Prostate gland (tissue), 2 donors: ENCODE results near the gene NOLC1. TPM values are rescaled to one million over a fixed set of nuclear protein-coding genes. Genes with fewer than 3 reads are reported as not detected.

Experiments used
- DNase-seq: peaks from one replicate; pipeline ENCODE4 v3.0.0-alpha.2; 2019; ENCODE audit warnings: low spot score
- H3K27ac ChIP-seq, 2 donors: fragments of 200-600 bp; sonication (generic); 2 replicates each; pipeline ENCODE4 v1.5.1; 2017 to 2019
- H3K27me3 ChIP-seq: fragments of 200-600 bp; sonication (generic); replicated peaks from 2 replicates; pipeline ENCODE4 v1.5.1; 2019; ENCODE audit not compliant: insufficient read depth
- H3K36me3 ChIP-seq, 2 donors: fragments of 200-600 bp; sonication (generic); 1 replicate in 1 of 2; 2 replicates in 1 of 2; pipeline versions ENCODE4 v1.5.1 to v1.8.1; 2017 to 2019
- H3K4me1 ChIP-seq: fragments of 200-600 bp; sonication (generic); replicated peaks from 2 replicates; pipeline ENCODE4 v1.5.1; 2019
- H3K4me3 ChIP-seq, 2 donors: fragments of 200-600 bp; sonication (generic); 2 replicates each; pipeline ENCODE4 v1.5.1; 2017 to 2019
- H3K9me3 ChIP-seq: fragments of 200-600 bp; sonication (generic); 2 replicates; pipeline ENCODE4 v1.5.1; 2017
- POLR2A ChIP-seq: fragments of 450-650 bp; IDR thresholded peaks from one replicate; pipeline ENCODE4 v1.6.1; 2016; ENCODE audit warnings: antibody characterized with exemption, mild to moderate bottlenecking
- POLR2AphosphoS5 ChIP-seq: sonication (generic); formaldehyde crosslinking; IDR thresholded peaks from one replicate; pipeline ENCODE4 v1.6.1; 2017; ENCODE audit warnings: antibody characterized with exemption
- WGBS: methylation state at CpG from one replicate; pipeline ENCODE4 v1.1.5; 2018; 5-methylcytosine and 5-hydroxymethylcytosine counted together
- intact Hi-C: fragments of 100-400 bp; cut with DNase I; formaldehyde crosslinking; loops from one replicate; pipeline ENCODE4 v1.14.2; 2022
- total RNA-seq, 2 donors: library from RNA; depleted of rRNA; stranded (reverse); fragments of >200 nt; gene quantifications; one replicate each; pipeline ENCODE4 v1.1.0, GENCODE V29; 2016
- TF ChIP-seq, protein P1 (sequence below), 4 experiments: fragments of 200-600 bp in 2 of 4; fragments of 450-650 bp in 2 of 4; sonication (generic) in 2 of 4; IDR thresholded peaks; 1 replicate in 3 of 4; 2 replicates in 1 of 4; pipeline ENCODE4 v1.5.1; 2016 to 2019; ENCODE audit warnings: antibody characterized with exemption in 4 of 4, mild to moderate bottlenecking in 2 of 4, moderate library complexity in 2 of 4

The NOLC1 gene
- total RNA-seq, 2 donors from 2014 or later: 50.3 to 67.9 TPM

DNA sequence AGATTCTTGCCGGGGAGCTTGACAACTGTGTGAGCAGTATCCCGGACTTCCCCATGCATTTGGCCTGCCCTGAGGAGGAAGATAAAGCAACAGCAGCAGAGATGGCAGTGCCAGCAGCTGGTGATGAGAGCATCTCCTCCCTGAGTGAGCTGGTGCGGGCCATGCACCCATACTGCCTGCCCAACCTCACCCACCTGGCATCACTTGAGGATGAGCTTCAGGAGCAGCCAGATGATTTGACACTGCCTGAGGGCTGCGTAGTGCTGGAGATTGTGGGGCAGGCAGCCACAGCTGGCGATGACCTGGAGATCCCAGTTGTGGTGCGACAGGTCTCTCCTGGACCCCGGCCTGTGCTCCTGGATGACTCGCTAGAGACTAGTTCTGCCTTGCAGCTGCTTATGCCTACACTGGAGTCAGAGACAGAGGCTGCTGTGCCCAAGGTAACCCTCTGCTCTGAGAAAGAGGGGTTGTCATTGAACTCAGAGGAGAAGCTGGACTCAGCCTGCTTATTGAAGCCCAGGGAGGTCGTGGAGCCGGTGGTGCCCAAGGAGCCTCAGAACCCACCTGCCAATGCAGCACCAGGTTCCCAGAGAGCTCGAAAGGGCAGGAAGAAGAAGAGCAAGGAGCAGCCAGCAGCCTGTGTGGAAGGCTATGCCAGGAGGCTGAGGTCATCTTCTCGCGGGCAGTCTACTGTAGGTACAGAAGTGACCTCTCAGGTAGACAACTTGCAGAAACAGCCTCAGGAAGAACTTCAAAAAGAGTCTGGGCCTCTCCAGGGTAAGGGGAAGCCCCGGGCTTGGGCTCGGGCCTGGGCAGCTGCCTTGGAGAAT, 12.7 kb upstream of the NOLC1 start:
- DNase-seq: no peak
- no peaks in the 10 kb centered on the region for H3K4me1 ChIP-seq
- H3K27me3 ChIP-seq: no peaks in the 10 kb centered on the region
- H3K9me3 ChIP-seq: no peaks in the 10 kb centered on the region
- WGBS: 97% methylated on average over 14 of the region's 15 CpGs
- H3K36me3 ChIP-seq: peaks cover 0 to 17% of the 10 kb centered on the region in 2 donors
- no peak for TF ChIP-seq POLR2A
- TF ChIP-seq, protein P1, sequence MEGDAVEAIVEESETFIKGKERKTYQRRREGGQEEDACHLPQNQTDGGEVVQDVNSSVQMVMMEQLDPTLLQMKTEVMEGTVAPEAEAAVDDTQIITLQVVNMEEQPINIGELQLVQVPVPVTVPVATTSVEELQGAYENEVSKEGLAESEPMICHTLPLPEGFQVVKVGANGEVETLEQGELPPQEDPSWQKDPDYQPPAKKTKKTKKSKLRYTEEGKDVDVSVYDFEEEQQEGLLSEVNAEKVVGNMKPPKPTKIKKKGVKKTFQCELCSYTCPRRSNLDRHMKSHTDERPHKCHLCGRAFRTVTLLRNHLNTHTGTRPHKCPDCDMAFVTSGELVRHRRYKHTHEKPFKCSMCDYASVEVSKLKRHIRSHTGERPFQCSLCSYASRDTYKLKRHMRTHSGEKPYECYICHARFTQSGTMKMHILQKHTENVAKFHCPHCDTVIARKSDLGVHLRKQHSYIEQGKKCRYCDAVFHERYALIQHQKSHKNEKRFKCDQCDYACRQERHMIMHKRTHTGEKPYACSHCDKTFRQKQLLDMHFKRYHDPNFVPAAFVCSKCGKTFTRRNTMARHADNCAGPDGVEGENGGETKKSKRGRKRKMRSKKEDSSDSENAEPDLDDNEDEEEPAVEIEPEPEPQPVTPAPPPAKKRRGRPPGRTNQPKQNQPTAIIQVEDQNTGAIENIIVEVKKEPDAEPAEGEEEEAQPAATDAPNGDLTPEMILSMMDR (IDR thresholded peaks at IDR 0.05): no peak
- H3K27ac ChIP-seq: no peak overlapping the region
- no peak overlapping the region for H3K4me3 ChIP-seq
- intact Hi-C loops: no loop called here

DNA sequence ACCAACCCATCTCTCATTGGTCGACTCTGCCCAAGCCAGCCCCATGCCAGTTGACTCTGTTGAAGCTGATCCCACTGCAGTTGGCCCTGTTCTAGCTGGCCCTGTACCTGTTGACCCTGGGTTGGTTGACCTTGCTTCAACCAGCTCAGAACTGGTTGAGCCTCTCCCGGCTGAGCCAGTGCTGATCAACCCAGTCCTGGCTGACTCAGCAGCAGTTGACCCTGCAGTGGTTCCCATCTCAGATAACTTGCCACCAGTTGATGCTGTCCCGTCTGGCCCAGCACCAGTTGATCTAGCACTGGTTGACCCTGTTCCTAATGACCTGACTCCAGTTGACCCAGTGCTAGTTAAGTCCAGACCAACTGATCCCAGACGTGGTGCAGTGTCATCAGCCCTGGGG, 12.0 kb upstream of the NOLC1 start:
- intact Hi-C loops: no loop called here
- peaks cover 0 to 17% of the 10 kb centered on the region in 2 donors for H3K36me3 ChIP-seq

DNA sequence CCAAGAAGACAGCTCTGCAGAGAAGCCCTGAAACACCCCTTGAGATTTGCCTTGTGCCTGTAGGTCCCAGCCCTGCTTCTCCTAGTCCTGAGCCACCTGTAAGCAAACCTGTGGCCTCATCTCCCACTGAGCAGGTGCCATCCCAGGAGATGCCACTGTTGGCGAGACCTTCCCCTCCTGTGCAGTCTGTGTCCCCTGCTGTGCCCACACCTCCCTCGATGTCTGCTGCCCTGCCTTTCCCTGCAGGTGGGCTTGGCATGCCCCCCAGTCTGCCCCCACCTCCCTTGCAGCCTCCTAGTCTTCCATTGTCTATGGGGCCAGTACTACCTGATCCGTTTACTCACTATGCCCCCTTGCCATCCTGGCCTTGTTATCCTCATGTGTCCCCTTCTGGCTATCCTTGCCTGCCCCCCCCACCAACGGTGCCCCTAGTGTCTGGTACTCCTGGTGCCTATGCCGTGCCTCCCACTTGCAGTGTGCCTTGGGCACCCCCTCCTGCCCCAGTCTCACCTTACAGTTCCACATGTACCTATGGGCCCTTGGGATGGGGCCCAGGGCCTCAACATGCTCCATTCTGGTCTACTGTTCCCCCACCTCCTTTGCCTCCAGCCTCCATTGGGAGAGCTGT, 11.2 kb upstream of the NOLC1 start:
- peaks cover 0 to 17% of the 10 kb centered on the region in 2 donors for H3K36me3 ChIP-seq
- intact Hi-C loops: no loop called here
- WGBS: 89% methylated on average over 5 of the region's 5 CpGs

More for the DNA sequence above, 12.0 kb upstream of the NOLC1 start:
- TF ChIP-seq POLR2A: no peak
- TF ChIP-seq, protein P1 (IDR thresholded peaks at IDR 0.05): no peak
- TF ChIP-seq POLR2AphosphoS5: no peak
- 90% methylated on average over 4 of the region's 4 CpGs for WGBS
- H3K9me3 ChIP-seq: no peaks in the 10 kb centered on the region
- H3K4me3 ChIP-seq: no peak overlapping the region
- no peak overlapping the region for H3K27ac ChIP-seq
- DNase-seq: no peak
- H3K27me3 ChIP-seq: no peaks in the 10 kb centered on the region
- no peaks in the 10 kb centered on the region for H3K4me1 ChIP-seq

DNA sequence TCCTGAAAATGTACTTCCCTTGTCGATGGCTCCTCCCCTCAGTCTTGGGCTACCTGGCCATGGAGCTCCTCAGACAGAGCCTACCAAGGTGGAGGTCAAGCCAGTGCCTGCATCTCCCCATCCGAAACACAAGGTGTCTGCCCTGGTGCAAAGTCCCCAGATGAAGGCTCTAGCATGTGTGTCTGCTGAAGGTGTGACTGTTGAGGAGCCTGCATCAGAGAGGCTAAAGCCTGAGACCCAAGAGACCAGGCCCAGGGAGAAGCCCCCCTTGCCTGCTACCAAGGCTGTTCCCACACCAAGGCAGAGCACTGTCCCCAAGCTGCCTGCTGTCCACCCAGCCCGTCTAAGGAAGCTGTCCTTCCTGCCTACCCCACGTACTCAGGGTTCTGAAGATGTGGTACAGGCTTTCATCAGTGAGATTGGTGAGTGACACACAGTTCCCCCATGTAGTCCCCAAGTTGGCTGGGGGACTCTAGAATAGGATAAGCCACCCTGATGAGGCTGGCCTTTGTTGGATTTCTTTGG, 10.5 kb upstream of the NOLC1 start:
- DNase-seq: no peak
- intact Hi-C loops: no loop called here
- peaks cover 0 to 17% of the 10 kb centered on the region in 2 donors for H3K36me3 ChIP-seq

More for the DNA sequence above, 11.2 kb upstream of the NOLC1 start:
- TF ChIP-seq POLR2AphosphoS5 (no peak), POLR2A (no peak)
- TF ChIP-seq, protein P1 (IDR thresholded peaks at IDR 0.05): no peak
- Histone ChIP-seq H3K4me3 (no peak overlapping the region), H3K27ac (no peak overlapping the region), H3K4me1 (no peaks in the 10 kb centered on the region), H3K9me3 (no peaks in the 10 kb centered on the region), H3K27me3 (no peaks in the 10 kb centered on the region)
- DNase-seq: no peak

More for the DNA sequence above, 10.5 kb upstream of the NOLC1 start:
- TF ChIP-seq POLR2AphosphoS5: no peak
- no peak for TF ChIP-seq POLR2A
- TF ChIP-seq, protein P1 (IDR thresholded peaks at IDR 0.05): no peak
- H3K4me1 ChIP-seq: no peaks in the 10 kb centered on the region
- H3K27ac ChIP-seq: no peak overlapping the region
- WGBS: 96% methylated on average over 4 of the region's 4 CpGs
- H3K9me3 ChIP-seq: no peaks in the 10 kb centered on the region
- no peak overlapping the region for H3K4me3 ChIP-seq
- H3K27me3 ChIP-seq: no peaks in the 10 kb centered on the region
